ENCODE measurements around the gene MTG2. TPM values are rescaled to one million over a fixed set of nuclear protein-coding genes. Genes with fewer than 3 reads are reported as not detected.

MTG2 gene
- total RNA-seq, 1 donor from 2014 or later, result 31.5 TPM

DNA sequence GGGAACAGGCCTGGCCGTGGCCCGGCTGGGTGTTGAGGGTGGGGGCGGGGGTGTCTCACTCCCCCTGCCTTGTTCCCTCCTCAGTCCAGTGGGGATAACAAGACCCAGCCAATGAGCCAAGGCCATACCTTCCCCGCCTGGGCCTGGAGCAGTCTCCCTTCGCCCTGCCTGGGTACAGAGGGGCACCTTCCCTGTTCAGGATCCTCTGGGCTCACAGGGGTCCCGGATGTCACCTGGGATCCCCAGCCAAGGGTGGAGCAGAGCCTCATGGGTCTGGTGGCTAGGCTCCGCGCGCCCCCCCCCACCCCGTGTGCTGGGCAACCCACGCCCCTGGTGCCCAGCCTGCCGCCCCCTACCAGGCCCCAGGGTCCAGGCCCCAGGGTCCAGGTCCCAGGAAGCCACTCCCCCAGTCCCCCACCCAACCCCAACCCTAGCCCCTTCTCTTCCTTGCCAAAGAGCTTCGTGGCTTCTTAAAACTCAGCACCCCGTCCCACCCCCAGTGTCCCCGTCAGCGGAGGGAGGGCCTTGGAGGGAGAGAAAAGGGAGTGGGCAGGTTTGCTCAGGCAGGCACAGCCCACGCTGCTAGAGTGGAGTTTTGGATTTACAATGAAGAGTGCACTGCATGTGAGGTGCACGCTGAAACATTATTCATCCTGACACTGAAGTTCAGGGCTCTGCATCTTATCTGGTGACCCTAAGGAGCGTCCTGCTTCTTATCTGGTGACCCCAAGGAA is 25.4 kb downstream of the MTG2 start:
- Mint-ChIP-seq H3K27ac (ENCODE audit: unreplicated experiment) (no peak overlapping the region), H3K4me1 (ENCODE audit: low read depth, unreplicated experiment) (no peaks in the 10 kb centered on the region), H3K27me3 (ENCODE audit: low read depth, unreplicated experiment) (peaks cover 8% of the 10 kb centered on the region), H3K4me3 (ENCODE audit: unreplicated experiment) (no peak overlapping the region), H3K36me3 (ENCODE audit: low read depth, unreplicated experiment) (peaks cover 8% of the 10 kb centered on the region), H3K9me3 (ENCODE audit: unreplicated experiment) (no peaks in the 10 kb centered on the region)
- no peak overlapping the region for H3K4me3 ChIP-seq (ENCODE audit: insufficient read depth, low read depth, low read length)
- DNase-seq (ENCODE audit: low read depth) (no peak), FAIRE-seq (no peak)
- no peak overlapping the region for H3K27ac ChIP-seq (ENCODE audit: low read depth, low read length)
- peaks cover 2% of the 10 kb centered on the region for H3K27me3 ChIP-seq (ENCODE audit: insufficient read depth, low read length)
- no peaks in the 10 kb centered on the region for H3K9me3 ChIP-seq (ENCODE audit: insufficient read depth, low read depth, low read length)
- H4K20me1 ChIP-seq (ENCODE audit: insufficient read depth, low read length), result peaks cover 9% of the 10 kb centered on the region
- no peak overlapping the region for H3K4me2 ChIP-seq (ENCODE audit: low read length)
- TF ChIP-seq, protein P1, sequence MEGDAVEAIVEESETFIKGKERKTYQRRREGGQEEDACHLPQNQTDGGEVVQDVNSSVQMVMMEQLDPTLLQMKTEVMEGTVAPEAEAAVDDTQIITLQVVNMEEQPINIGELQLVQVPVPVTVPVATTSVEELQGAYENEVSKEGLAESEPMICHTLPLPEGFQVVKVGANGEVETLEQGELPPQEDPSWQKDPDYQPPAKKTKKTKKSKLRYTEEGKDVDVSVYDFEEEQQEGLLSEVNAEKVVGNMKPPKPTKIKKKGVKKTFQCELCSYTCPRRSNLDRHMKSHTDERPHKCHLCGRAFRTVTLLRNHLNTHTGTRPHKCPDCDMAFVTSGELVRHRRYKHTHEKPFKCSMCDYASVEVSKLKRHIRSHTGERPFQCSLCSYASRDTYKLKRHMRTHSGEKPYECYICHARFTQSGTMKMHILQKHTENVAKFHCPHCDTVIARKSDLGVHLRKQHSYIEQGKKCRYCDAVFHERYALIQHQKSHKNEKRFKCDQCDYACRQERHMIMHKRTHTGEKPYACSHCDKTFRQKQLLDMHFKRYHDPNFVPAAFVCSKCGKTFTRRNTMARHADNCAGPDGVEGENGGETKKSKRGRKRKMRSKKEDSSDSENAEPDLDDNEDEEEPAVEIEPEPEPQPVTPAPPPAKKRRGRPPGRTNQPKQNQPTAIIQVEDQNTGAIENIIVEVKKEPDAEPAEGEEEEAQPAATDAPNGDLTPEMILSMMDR (IDR thresholded peaks at IDR 0.05; ENCODE audit: insufficient read depth, low read depth, low read length), result no peak
- TF ChIP-seq EZH2 (IDR thresholded peaks at IDR 0.05; ENCODE audit: insufficient read depth, low read length), result no peak
- H3K36me3 ChIP-seq (ENCODE audit: insufficient read depth, low read length), result no peaks in the 10 kb centered on the region
- H3K9ac ChIP-seq (ENCODE audit: low read length), result no peak overlapping the region
- no peak overlapping the region for H2AFZ ChIP-seq (ENCODE audit: low read depth, low read length)
- H3K79me2 ChIP-seq (ENCODE audit: insufficient read depth, low read length), result no peaks in the 10 kb centered on the region
- H3K4me1 ChIP-seq (ENCODE audit: insufficient read depth, low read length), result peaks cover 1% of the 10 kb centered on the region

DNA sequence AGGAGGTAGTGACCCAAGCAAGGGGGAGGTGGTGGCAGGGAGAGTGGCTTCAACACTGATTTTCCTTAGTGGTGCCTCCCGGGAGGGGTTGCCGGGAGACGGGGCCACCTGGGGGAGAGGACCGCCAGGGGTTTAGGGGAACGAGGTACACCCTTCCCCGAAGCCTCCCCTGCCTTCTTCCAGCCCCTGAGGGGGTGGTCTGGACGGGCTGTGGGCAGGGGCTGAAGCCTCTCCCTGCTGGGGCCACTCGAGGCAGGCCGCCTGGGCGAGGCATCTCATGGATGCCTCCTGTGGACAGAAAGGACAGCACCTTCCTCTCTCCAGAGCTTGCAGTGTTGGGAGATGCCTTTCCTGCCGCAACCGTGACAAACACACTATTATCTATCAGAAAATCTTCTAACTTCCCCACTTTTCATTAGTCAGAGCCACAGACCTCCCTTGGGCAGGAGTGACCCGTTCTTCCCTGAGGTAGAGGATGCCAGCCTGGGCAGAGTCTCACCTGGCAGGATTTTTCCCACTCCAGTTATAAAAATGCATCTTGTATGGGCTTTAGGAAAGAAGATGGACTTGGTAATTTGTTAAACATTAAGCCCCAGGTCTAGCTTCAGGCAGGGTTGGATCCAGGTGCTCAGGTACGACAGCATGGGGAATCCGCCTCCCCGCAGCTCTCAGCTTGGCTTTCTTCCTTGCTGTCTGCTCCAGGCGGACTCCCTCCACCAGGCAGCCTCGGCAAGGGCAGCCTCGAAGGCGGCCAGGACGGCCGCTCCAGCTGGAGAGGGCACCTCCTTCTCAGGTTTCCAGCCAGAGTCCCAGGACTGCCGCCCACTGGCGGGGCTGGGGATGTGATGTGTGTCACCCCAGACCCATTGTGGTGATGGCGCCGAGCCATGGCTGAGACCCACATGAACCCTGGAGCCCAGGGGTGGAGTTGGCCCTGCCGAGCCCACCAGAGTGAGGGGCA is 26.2 kb downstream of the MTG2 start:
- Histone ChIP-seq H3K4me3 (ENCODE audit: insufficient read depth, low read depth, low read length) (no peak overlapping the region), H4K20me1 (ENCODE audit: insufficient read depth, low read length) (peaks cover 9% of the 10 kb centered on the region), H3K27me3 (ENCODE audit: insufficient read depth, low read length) (peaks cover 2% of the 10 kb centered on the region), H3K9me3 (ENCODE audit: insufficient read depth, low read depth, low read length) (no peaks in the 10 kb centered on the region), H3K4me2 (ENCODE audit: low read length) (no peak overlapping the region), H3K79me2 (ENCODE audit: insufficient read depth, low read length) (no peaks in the 10 kb centered on the region), H3K36me3 (ENCODE audit: insufficient read depth, low read length) (no peaks in the 10 kb centered on the region), H3K27ac (ENCODE audit: low read depth, low read length) (no peak overlapping the region), H3K9ac (ENCODE audit: low read length) (no peak overlapping the region), H3K4me1 (ENCODE audit: insufficient read depth, low read length) (no peaks in the 10 kb centered on the region), H2AFZ (ENCODE audit: low read depth, low read length) (no peak overlapping the region)
- DNase-seq (ENCODE audit: low read depth) (no peak), FAIRE-seq (no peak)
- H3K9me3 Mint-ChIP-seq (ENCODE audit: unreplicated experiment), result no peaks in the 10 kb centered on the region
- peaks cover 12% of the 10 kb centered on the region for H3K27me3 Mint-ChIP-seq (ENCODE audit: low read depth, unreplicated experiment)
- H3K27ac Mint-ChIP-seq (ENCODE audit: unreplicated experiment), result no peak overlapping the region
- no peak overlapping the region for H3K4me3 Mint-ChIP-seq (ENCODE audit: unreplicated experiment)
- no peaks in the 10 kb centered on the region for H3K4me1 Mint-ChIP-seq (ENCODE audit: low read depth, unreplicated experiment)
- TF ChIP-seq, protein P1 (IDR thresholded peaks at IDR 0.05; ENCODE audit: insufficient read depth, low read depth, low read length), result no peak
- TF ChIP-seq EZH2 (IDR thresholded peaks at IDR 0.05; ENCODE audit: insufficient read depth, low read length), result no peak
- peaks cover 8% of the 10 kb centered on the region for H3K36me3 Mint-ChIP-seq (ENCODE audit: low read depth, unreplicated experiment)

Measured in astrocyte (in vitro differentiated cells and primary cell).